HG03103 (cell line): ENCODE results near the gene MEOX1.

Experiments used
- ATAC-seq: cut with Tn5 transposase; IDR thresholded peaks from one replicate; pipeline ENCODE4 v1.9.1; 2021; ENCODE audit warnings: low read depth; ENCODE audit not compliant: unreplicated experiment

The MEOX1 gene

GRCh38 chr17:43683928-43684653, 22.4 kb upstream of the MEOX1 start:
- ATAC-seq = no peak

DNA sequence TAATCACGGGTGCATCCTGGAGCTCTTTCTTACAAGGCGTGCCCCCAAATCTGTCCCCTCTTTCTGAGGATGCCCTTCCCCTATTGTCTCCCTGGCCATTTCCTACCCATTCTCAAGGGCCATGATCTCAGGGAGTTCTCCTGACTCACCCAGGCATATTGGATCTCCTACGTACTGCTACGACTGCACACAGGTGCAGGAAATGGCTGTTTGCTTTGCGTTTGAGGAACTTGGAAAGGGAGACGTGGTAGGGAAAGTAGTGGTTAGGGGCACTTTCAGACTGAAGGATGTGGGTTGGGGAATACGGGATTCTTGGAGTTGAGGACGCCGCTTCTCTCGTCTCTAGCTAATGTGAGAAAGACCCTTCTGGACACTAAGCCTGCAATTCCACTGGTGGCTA, 18.7 kb upstream of the MEOX1 start:
- ATAC-seq = no peak

- no peak for ATAC-seq
Observed at GRCh38 chr17:43679911-43680310, 18.2 kb upstream of the MEOX1 start.

DNA sequence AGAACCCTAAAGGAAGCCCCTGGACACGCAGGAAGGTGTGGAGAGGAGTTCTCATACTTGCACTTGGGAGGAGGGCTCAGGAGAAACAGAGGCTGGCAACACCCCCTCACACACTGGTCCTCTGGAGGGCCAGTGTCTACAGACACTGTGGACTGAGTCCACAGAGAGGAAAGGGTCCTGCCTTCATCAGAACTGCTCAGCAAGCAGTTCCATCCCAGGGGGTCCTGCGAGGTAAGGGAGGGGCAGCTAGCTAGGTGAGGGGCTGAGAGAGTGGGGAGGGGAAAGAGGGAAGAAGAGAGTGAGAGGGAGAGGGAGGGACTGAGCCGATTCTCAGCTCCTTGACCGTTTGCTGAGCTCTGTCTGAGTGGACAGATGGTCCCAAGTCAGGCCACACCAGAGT, 17.7 kb upstream of the MEOX1 start:
- ATAC-seq = no peak

- no peak for ATAC-seq
Observed at GRCh38 chr17:43676471-43676870, 14.7 kb upstream of the MEOX1 start.

- no peak for ATAC-seq
Observed at GRCh38 chr17:43674394-43674793, 12.7 kb upstream of the MEOX1 start.

- no peak for ATAC-seq
Observed at GRCh38 chr17:43673516-43674323, 12.0 kb upstream of the MEOX1 start.

GRCh38 chr17:43671755-43672519, 10.2 kb upstream of the MEOX1 start:
- no peak for ATAC-seq

DNA sequence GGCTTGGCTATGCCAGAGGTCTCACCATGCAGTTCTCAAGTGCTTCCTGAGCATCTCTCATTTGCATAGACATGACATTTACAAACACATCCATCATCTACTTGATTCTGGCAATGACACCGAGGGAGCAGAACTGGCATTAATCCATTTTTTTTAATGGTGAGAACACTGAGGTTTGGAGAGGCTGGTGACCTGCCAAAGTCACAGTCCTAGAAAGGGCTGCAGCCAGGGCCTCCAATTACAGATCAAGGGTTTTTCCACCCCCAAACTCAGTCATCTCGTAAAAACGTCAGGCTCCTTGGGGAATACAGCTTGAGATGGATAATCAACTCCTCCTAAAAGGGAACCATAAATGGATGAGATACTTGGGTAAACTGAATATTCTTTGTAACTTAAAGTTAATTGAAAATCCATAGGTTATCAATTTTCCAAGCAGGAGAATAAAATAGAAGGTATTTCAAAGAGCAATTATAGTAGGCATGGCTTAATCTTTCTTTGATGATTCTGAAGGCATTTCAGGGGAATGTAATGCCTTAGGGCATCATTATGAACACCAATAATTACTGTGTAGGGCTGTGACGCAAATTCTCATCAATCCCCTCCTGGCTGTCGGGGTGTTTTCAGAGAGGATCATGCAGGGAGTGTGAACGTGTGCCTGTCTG, 9.4 kb upstream of the MEOX1 start:
- no peak for ATAC-seq

DNA sequence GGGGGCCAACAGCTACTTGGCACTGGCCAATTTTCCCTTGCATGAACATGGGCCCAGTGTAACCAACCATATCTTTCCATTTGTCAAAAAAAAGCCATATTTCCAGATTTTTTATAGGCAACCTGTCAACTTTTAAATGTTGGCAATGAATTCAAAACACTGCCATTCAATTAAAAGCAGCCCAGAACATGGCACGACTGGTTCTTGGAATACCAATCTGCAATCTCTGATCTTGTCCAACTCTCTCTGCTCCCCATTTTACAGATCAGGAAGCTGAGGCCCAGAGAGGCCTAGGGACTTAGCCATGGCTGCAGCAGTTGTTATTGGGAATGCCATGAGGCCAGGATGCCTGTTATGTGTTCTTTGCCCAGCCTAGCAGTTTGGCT, 8.9 kb upstream of the MEOX1 start:
- ATAC-seq = no peak

DNA sequence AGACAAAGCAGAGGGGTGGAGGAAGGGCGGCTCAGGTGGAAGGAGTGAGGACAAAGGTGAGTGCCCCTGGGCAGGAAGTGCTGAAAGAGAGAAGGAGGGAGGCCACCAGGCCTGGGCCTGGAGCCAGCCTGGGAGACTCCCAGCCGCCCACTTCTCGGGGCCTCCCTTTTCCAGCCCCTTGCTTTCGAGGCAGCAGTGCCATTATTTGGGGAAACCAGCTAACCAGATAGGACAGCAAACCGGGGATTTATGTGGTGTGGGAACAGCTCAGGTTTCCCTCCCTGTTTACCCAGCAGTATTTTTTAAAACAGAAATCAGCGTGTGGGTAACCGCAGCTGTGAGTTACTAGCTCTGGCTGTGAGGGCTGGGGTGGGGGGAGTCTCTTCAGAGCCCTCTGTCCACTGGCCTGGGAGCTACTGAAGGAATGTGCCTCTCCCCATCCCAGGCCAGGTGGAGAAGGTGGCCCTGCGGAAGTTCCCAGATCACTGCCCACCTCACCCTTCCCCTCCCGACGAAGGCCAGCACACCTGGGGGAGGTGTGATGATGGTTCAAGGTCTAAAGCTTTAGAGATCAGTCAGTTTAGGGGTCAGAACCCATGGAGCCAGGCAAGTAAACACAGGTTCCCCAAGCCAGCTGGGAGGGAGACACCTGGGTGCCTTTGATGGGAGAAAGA, 8.4 kb upstream of the MEOX1 start:
- no peak for ATAC-seq

DNA sequence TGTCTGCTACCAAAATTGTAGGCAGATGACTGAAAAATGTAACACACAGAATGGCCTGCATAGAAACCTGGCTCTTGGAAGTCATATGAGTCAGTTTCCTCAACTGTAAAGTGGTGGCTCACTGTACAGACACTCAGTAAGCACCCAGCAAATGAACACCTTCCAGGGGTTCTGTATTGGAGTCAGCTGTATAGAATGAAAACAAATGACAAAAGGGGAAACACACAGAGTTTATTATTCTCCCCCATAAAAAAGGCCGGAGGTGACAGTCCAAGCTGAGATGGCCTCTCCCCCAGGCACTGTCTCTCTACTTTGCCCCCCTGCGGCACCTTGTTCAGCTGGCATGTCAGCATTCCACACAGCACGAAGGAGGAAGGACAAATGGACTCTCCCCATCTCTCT, 6.2 kb upstream of the MEOX1 start:
- ATAC-seq = no peak

- no peak for ATAC-seq
Observed at GRCh38 chr17:43667506-43667905, 5.8 kb upstream of the MEOX1 start.

DNA sequence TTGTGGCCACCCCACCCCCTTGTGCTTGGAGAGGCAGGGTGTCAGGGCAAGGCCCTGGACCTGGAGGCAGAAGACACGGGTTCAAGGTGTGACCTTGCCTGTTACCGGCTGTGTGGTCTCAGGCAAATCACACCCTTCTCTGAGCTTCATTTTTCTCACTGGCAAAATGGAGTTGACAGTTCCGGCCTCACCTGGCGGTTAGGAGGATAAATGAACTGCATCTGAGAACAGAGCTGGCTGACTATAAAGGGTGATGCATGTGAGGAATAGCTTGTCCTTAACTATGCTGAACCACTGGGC, 4.2 kb upstream of the MEOX1 start:
- ATAC-seq = no peak

DNA sequence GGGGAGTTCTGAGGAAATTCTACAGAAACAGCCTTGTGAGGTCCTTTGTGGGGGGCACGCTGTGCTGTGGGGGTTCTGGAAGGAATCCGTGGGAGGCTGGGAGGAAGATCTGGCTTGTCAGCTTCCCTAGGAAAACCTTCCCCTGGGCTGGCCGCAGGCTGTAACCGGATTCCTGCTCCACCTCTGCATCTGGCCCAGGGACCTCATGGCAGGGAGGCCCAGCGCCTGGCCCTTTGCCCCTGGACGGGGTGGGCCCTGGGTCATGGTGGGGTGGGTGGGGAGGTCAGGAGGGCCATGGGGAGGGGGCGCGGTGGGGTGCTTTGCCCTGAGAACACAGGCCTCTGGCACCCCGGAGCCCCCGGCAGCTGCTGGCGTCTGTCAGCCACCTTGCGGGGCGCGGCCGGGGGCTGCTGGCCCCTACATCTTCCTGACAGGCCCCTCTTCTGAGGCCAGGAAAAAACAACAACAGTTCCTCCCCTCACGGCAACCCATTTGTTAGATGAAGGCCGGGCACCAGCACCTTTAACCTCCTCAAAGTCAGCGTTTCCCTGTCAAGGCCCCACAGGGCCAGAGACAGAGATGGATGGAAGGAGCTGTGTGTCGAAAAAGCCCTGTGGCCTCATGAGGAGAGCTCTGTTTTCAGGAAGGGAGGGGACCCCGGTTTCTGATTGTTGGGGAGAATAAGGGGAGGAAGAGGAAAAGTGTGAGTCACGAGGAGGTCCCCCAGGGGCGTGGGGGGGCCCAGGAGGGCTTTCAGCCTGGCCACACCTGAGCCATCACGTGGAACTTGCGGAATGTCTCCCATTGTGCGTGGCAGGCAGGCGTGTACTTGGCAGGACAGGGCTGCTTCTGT, 3.6 kb upstream of the MEOX1 start:
- no peak for ATAC-seq

GRCh38 chr17:43664096-43664495, 2.4 kb upstream of the MEOX1 start:
- no peak for ATAC-seq

GRCh38 chr17:43663383-43663782, 1.7 kb upstream of the MEOX1 start:
- no peak for ATAC-seq

GRCh38 chr17:43662413-43663141, 855 bp upstream of the MEOX1 start:
- no peak for ATAC-seq
